HG03558 (cell line): Measurements from ENCODE around the gene KCND3.

Source experiments
- ATAC-seq: cut with Tn5 transposase; IDR thresholded peaks from one replicate; pipeline ENCODE4 v1.9.1; 2021; ENCODE audit warnings: moderate number of reproducible peaks; ENCODE audit not compliant: unreplicated experiment; ENCODE audit errors: extremely low read depth

The KCND3 gene

DNA sequence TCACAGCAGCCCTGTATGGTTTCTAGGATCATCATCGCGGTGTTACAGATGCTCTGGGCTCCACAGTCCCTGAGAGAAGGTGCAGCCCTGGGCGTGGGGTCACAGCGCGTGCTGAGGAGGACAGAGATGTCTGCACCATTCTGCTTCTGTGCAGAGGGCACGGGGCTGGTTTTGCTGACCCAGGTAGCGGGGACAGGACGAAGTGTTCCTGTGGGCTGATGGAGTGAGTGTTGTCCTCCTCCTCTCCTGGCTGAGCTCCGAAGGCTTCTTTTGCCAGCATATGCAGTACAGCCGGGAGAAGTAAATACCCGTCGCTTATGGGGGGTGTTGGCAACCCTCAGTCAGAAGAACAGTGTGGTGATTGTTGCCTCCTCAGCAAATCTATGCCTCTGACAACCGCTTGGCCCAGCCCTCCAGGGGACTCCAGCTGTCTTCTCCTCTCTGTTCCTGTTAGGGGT, 132.2 kb downstream of the KCND3 start:
- ATAC-seq, result no peak

DNA sequence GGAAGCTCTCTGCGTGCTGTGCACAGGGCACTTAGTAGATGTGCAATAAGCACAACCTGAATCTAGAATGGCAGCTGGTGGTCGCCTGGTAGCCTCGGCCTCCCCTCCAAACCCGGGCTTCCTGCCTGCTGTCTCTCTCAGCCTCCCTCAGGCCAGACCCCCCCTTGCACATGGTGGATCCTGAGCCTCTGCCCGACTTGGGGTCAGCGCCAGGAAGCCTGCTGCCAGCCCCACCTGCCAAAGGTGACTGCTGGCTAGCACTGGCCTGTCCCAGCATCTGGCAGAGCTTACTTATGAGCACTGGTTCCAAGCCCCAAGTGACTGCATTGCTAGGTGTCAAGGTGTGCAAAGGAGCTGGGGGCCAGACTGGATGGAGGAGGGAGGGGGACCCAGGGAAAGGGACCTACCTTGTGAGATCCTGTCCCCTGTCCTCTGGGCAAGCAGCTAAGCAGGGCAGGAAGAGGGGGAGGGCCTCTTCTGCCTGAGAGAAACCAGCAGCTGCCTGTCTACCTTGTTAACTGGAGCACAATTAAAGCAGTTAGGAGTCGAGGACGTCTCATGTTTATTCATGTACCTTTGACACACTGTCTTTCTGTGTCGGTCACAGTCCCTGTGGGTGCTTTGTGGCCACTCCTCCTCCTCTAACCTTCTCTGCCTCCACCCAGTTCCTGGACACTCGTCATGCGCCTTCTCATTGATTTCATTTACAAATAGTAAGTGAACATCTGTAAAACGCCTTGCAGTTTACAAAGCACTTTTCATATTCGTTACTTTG, 132.9 kb downstream of the KCND3 start:
- ATAC-seq, result no peak

- ATAC-seq, result no peak
Observed at GRCh38 chr1:111855260-111855659, 134.2 kb downstream of the KCND3 start.

- ATAC-seq, result no peak
Observed at GRCh38 chr1:111852261-111852721, 137.2 kb downstream of the KCND3 start.

- ATAC-seq, result no peak
Observed at GRCh38 chr1:111851552-111851951, 137.9 kb downstream of the KCND3 start.

- ATAC-seq, result no peak
Observed at GRCh38 chr1:111850109-111850508, 139.4 kb downstream of the KCND3 start.

GRCh38 chr1:111848852-111849545, 140.5 kb downstream of the KCND3 start:
- no peak for ATAC-seq

- ATAC-seq, result no peak
Observed at GRCh38 chr1:111847466-111847865, 142.0 kb downstream of the KCND3 start.

DNA sequence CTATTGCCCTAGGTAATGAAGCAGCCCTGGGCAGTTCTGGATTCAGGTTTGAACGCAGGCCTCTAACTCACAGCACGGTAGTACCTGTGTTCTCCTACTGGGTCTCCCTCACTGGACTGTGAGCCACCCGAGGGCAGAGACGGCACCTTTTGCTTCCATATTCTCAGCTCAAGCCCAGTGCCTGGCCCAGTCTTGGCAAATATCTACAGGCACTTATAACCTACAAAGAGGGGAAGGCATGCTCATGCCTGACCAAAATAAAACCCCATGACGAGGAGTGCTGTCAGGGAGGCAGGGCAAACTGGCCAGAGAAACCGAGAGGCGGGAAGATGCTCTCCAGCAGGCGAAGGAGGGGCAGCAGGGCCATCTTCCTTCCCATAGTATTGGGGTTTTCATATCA, 142.6 kb downstream of the KCND3 start:
- ATAC-seq, result no peak

DNA sequence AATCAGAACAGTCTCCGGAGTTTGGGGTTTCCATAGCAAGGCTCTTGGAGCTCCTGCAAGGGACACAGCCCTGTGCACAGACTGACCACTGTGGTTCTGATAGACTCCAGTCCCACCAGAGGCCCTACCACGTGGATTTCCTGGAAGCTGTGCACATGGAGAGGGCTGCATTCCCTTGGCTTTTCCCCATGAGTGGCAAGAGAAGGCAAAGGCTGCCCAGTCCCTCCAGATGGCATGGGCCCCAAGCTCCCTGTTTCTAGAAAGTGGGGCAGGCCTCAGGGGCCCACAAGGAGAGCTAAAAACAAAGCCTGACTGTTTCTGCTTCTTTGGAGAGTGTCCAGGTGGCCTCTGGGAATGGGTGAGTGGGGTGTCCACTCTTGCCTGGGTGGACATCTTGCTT, 146.3 kb downstream of the KCND3 start:
- ATAC-seq, result no peak

DNA sequence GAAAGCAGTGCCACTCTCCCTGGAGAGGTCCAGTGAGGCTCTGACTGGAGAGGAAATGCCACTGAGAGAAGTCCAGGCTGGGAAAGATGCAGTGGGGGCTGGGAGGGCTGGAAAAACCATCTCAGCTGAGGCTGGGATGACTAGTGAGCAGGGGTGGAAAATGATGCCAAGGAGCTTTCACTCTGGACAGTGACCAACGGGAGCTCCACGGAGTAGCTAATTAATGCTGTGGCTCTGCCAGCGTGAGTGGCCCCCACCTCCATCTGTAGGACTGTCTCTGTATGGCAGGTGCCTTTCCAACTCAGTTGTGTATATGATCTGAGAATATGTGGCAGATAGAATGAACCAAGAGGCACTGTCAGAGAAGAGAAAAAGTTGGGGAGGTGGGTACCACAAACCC, 147.1 kb downstream of the KCND3 start:
- ATAC-seq, result no peak

GRCh38 chr1:111841746-111842145, 147.7 kb downstream of the KCND3 start:
- no peak for ATAC-seq

DNA sequence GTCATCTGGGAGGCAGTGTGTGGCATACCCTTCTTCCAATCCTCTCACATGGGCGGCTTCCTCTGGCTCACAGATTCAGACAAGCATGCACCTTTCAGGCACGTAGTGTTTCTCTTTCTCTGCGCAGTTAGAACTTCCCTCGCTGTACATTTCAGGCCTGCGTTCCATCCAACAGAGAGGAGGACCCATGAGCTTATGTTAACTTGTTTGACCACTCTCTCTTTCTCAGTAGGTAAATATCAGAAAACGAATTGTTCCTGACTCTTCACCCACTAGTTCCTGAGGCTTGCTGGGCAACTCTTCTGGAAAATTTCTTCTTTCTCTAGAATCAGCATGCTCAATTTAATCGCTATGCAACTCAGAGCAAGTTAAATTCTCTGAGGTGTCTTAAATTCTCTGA, 148.3 kb downstream of the KCND3 start:
- no peak for ATAC-seq

DNA sequence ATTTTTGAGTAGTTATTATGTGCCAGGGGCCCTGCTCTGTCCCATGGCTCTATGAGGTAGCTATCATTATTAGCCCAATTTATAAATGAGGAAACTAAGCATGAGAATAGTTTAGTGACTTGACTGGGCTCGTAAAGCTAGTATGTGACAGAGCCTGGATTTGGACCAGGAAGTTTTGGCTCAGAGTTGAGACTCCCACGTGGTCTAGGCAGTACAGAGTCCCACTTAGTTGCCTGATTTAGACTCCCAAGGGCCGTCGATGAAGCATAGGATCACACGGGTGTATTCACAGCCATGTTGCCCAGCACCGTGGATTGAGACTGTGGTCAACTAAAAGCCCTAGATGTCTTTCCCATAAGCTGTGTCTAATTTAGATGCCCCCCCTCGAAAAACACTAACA, 152.1 kb downstream of the KCND3 start:
- no peak for ATAC-seq

DNA sequence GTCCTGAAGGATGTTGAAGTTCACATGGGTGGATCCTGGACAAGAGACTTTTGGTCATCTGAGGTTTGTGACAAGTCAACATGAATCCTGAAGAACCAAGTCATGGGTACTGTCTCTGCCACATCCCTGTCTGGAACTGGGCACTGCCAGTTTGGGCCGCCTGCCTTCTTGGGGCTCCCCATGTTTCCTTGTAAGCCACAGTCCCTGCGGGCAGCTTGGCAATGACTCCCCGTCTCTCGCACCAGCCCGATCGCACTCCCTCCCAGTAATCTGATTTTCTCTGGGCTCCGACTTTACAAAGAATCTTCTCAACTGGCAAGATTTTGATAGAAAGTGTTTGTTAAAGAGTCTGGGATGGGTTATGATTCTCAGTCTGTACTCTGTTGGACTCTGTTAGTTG, 153.4 kb downstream of the KCND3 start:
- no peak for ATAC-seq

GRCh38 chr1:111835514-111835913, 154.0 kb downstream of the KCND3 start:
- no peak for ATAC-seq

DNA sequence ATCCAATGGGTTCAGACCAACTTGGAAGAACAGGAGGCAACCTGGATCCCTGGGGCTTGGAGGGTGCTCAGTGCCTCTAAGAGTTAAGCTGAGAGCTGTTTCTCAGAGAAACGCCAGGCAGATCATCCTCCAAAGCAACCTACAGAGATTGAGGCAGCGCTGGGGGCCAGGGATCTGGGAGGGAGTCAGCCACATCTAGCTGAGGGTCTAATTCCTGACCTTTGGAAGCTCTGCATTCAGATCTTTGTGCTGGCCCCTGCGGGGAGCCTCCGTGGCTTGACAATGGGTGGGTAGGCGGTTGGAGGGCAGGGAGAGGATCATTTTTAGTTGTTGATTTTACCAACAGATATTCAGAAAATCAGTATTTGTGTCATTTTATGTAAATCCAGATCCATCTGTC, 154.5 kb downstream of the KCND3 start:
- no peak for ATAC-seq

- no peak for ATAC-seq
Observed at GRCh38 chr1:111833334-111833733, 156.1 kb downstream of the KCND3 start.

DNA sequence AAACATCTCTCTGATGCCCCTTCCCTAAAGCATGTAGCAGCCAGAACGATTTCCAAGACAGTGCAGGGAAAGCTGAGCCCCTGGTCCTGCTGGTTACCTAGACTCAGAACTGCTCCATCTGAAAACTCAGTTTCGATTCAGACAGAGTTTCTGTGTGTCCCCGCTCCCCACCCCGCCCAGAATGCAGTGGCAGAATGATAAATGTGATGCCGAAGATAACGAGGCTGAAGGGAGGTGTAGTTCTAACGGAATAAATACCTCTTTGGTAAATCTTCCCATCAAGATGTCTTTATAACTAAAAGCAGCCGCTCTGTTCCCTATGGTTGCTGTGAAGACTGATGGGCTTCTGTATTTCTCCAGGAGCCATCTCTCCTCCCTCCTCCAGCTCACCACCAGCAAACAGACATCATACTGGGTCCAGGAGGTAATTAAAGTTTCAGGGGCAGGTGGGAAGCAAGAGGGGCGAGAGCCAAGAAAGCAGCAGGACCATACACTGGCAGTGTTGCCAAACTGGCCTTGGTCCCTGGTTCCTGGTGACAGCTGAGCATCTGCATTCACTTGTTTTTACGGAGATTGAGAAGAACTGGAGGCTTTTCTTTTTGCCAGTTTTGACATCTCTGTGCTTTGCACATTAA, 156.8 kb downstream of the KCND3 start:
- no peak for ATAC-seq

DNA sequence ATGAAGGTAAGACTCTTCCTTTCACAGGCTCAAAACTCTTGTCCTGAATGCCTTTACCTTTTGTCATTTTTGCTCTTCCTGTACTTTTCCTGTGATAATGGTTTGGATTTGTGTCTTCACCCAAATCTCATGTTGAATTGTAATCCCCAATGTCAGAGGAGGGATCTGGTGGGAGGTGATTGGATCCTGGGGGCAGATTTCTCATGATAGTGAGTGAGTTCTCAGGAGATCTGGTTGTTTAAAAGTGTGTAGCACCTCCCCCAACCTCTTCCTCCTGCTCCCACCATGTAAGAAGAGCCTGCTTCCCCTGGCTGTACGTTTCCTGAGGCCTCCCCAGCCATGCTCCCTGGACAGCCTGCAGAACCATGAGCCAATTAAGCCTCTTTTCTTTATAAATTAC, 158.3 kb downstream of the KCND3 start:
- no peak for ATAC-seq

- no peak for ATAC-seq
Observed at GRCh38 chr1:111827946-111828345, 161.5 kb downstream of the KCND3 start.
